Right cardiac atrium (tissue), 5 donors: ENCODE measurements around the gene GOLPH3L. TPM values are rescaled to one million over a fixed set of nuclear protein-coding genes. Genes with fewer than 3 reads are reported as not detected.
"Not testable (repeated sequence)": the region's sequence is repeated elsewhere in the genome, so short reads cannot be mapped to it uniquely, and the experiment has no call there.

Experiments used
- ATAC-seq, 2 donors: fragments of 200-7000 bp; cut with Tn5 transposase; one replicate each; pipeline versions ENCODE4 v1.8.0 to v1.9.1; 2020; ENCODE audit warnings: moderate library complexity in 2 of 2, mild to moderate bottlenecking in 1 of 2
- DNase-seq, 3 donors: peaks; one replicate each; pipeline ENCODE4 v3.0.0-alpha.2; 2020
- H3K27ac ChIP-seq: one replicate; pipeline ENCODE4 v1.5.1; 2013; ENCODE audit warnings: mild to moderate bottlenecking, low read length, control low read depth, moderate library complexity
- H3K27me3 ChIP-seq: one replicate; pipeline ENCODE4 v1.6.1; 2013; ENCODE audit not compliant: control insufficient read depth, insufficient read depth
- H3K4me1 ChIP-seq: one replicate; pipeline ENCODE4 v1.6.1; 2013; ENCODE audit warnings: low read length; ENCODE audit not compliant: control insufficient read depth, insufficient read depth
- H3K4me3 ChIP-seq: one replicate; pipeline ENCODE4 v1.5.1; 2013; ENCODE audit warnings: low read length, control low read depth
- H3K9me3 ChIP-seq: one replicate; pipeline ENCODE4 v1.6.1; 2013; ENCODE audit warnings: low read length; ENCODE audit not compliant: control insufficient read depth
- WGBS: extraction: QIAGEN DNeasy Blood & Tissue Kit; methylation state at CpG from one replicate; pipeline ENCODE4 v1.1.7; 2013; 5-methylcytosine and 5-hydroxymethylcytosine counted together
- intact Hi-C, 4 donors: fragments of 100-400 bp; cut with DNase I; formaldehyde crosslinking; loops; one replicate each; pipeline versions ENCODE4 v1.11.0 to v1.14.0; 2022 to 2023
- polyA plus RNA-seq: library from polyadenylated mRNA; stranded (reverse); fragments of 200-250 nt; gene quantifications from one replicate; pipeline ENCODE4 v1.2.3, GENCODE V29; 2013
- total RNA-seq, 4 donors: library from RNA; stranded (reverse); fragmentation: NEBNext Ultra II Directional; extraction: Animal tissue kit (Norgen Biotek cat#: 25700); gene quantifications; one replicate each; pipeline ENCODE4 v1.2.1, GENCODE V29; 2021
- donor health status: healthy with polysubstance abuse.
- donor health status: DM: no; HTN: yes; CAD: no.
- donor health status: DM: no; HTN: no; CAD: no.
- donor health status: DM: no; HTN: yes; CAD: no; lungs with severe emphysema.
- donor health status: DM: yes; HTN: yes; CAD: no.

GOLPH3L gene
- total and polyA plus RNA-seq, 5 donors, result 11.4 to 21.7 (median 17.8) TPM

GRCh38 chr1:150598346-150598745 is 98.6 kb downstream of the GOLPH3L start:
- intact Hi-C loops, DNase-seq, H3K9me3 ChIP-seq, H3K4me3 ChIP-seq, ATAC-seq, H3K27me3 ChIP-seq, H3K27ac ChIP-seq, H3K4me1 ChIP-seq: not testable (repeated sequence)
- 83% methylated on average over 4 of the region's 4 CpGs for WGBS

DNA sequence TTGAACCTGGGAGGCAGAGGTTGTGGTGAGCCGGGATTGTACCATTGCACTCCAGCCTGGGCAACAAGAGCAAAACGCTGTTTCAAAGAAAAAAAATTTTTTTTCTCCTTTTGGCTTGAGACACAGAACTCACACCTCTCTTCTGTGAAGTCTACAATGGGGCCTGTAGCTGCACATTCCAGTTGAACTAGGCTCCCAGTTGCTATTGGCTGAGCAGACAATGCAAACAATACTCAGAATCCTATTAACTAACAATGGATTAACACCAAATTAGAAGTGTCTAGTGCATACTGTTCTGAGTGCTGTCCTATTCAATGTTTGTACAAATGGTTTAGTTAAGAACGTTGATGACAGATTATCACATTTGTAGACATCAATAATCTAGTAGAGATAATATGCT is 100.0 kb downstream of the GOLPH3L start:
- Histone ChIP-seq H3K4me3 (no peak overlapping the region), H3K27me3 (no peaks in the 10 kb centered on the region), H3K27ac (no peak overlapping the region), H3K4me1 (no peaks in the 10 kb centered on the region), H3K9me3 (no peaks in the 10 kb centered on the region)
- DNase-seq (no peak), ATAC-seq (no peak)
- WGBS, result 62% methylated on average over 3 of the region's 3 CpGs
- intact Hi-C loops, result no loop called here

Other genes starting within 250 kb of the GOLPH3L start
- 10 to 100 TPM; 15.1 to 23.2 (median 22.1) TPM for gene TARS2, start 209.7 kb downstream of the GOLPH3L start, total RNA-seq
- gene TARS2, start 209.7 kb downstream of the GOLPH3L start, polyA plus RNA-seq, result 20.0 TPM
- 10 to 100 TPM; 25.5 to 46.8 (median 34.8) TPM for gene ECM1, start 189.0 kb downstream of the GOLPH3L start, total RNA-seq
- gene ECM1, start 189.0 kb downstream of the GOLPH3L start, polyA plus RNA-seq, result 24.1 TPM
- gene FALEC, start 181.4 kb downstream of the GOLPH3L start, total RNA-seq, result under 1 TPM in 2 of 4 donors, not detected in 2; 0.60 to 0.70 TPM
- not detected for gene FALEC, start 181.4 kb downstream of the GOLPH3L start, polyA plus RNA-seq
- 10 to 100 TPM; 22.6 to 57.0 (median 37.2) TPM for gene ADAMTSL4, start 147.7 kb downstream of the GOLPH3L start, total RNA-seq
- 26.3 TPM for gene ADAMTSL4, start 147.7 kb downstream of the GOLPH3L start, polyA plus RNA-seq
- 100 to 1,000 TPM in 1 of 4 donors, 10 to 100 TPM in 3; 65.5 to 130 (median 80.2) TPM for gene MCL1, start 117.5 kb downstream of the GOLPH3L start, total RNA-seq
- 78.7 TPM for gene MCL1, start 117.5 kb downstream of the GOLPH3L start, polyA plus RNA-seq
- 100 to 1,000 TPM; 111 to 122 (median 118) TPM for gene ENSA, start 67.5 kb downstream of the GOLPH3L start, total RNA-seq
- gene ENSA, start 67.5 kb downstream of the GOLPH3L start, polyA plus RNA-seq, result 81.6 TPM
- gene HORMAD1, start 23.7 kb upstream of the GOLPH3L start, total RNA-seq, result under 1 TPM; 0.26 to 0.64 (median 0.54) TPM
- gene HORMAD1, start 23.7 kb upstream of the GOLPH3L start, polyA plus RNA-seq, result not detected
- gene CTSS, start 68.6 kb upstream of the GOLPH3L start, total RNA-seq, result 10 to 100 TPM; 34.8 to 64.7 (median 52.5) TPM
- gene CTSS, start 68.6 kb upstream of the GOLPH3L start, polyA plus RNA-seq, result 8.7 TPM
- gene CTSK, start 111.1 kb upstream of the GOLPH3L start, total RNA-seq, result 10 to 100 TPM; 13.6 to 22.2 (median 16.1) TPM
- 13.5 TPM for gene CTSK, start 111.1 kb upstream of the GOLPH3L start, polyA plus RNA-seq
- 10 to 100 TPM; 35.6 to 38.9 (median 37.6) TPM for gene ARNT, start 179.4 kb upstream of the GOLPH3L start, total RNA-seq
- 15.0 TPM for gene ARNT, start 179.4 kb upstream of the GOLPH3L start, polyA plus RNA-seq
- gene CTXND2, start 190.0 kb upstream of the GOLPH3L start, total RNA-seq, result not detected
- gene CTXND2, start 190.0 kb upstream of the GOLPH3L start, polyA plus RNA-seq, result not detected
- gene SETDB1, start 229.2 kb upstream of the GOLPH3L start, total RNA-seq, result 10 to 100 TPM; 17.4 to 23.8 (median 20.3) TPM
- 12.5 TPM for gene SETDB1, start 229.2 kb upstream of the GOLPH3L start, polyA plus RNA-seq